OCI-M1 (cell line): ENCODE measurements around the gene ATRX.
"Not testable (repeated sequence)": the region's sequence is repeated elsewhere in the genome, so short reads cannot be mapped to it uniquely, and the experiment has no call there.

Experiments
- DNase-seq: peaks from one replicate; lab custom pipeline; 2025; lab: John Stamatoyannopoulos, UW

ATRX gene

GRCh38 chrX:77740376-77740905 lies 45.6 kb downstream of the ATRX start:
- DNase-seq = peak; percentile 10

DNA sequence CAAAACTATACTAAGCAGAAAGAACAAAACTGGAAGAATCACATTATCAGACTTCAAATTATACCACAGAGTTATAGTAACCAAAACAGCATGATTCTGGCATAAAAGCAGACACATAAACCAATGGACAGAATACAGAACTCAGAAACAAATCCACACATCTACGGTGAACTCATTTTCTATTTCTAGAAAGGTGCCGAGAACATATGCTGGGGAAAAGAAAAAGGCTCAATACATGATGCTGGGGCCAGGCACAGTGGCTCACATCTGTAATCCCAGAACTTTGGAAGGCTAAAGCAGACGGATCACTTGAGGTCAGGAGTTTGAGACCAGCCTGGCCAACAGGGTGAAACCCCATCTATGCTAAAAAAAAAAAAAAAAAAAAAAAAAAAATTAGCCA lies 52.7 kb downstream of the ATRX start:
- no peak for DNase-seq

GRCh38 chrX:77731821-77732419 lies 54.1 kb downstream of the ATRX start:
- DNase-seq = no peak

- DNase-seq = not testable (repeated sequence)
These were observed 59.9 kb downstream of the ATRX start for GRCh38 chrX:77726095-77726494.

DNA sequence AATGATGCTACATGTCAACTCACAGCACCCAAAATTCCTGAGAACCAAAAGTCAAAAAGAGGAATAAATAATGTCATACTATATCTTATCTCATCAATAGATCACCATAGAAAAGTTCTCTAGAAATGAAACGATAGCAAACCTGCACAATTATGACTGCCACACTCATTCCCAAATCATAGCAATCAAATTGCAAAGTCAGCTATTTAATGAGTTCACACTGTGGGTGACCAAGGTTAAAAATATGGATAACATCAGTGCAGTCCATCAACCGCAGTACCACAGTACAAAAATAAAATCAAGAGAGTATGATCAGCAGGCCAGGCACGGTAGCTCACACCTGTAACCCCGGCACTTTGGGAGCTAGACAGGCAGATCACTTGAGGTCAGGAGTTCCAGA lies 62.3 kb downstream of the ATRX start:
- DNase-seq = no peak

DNA sequence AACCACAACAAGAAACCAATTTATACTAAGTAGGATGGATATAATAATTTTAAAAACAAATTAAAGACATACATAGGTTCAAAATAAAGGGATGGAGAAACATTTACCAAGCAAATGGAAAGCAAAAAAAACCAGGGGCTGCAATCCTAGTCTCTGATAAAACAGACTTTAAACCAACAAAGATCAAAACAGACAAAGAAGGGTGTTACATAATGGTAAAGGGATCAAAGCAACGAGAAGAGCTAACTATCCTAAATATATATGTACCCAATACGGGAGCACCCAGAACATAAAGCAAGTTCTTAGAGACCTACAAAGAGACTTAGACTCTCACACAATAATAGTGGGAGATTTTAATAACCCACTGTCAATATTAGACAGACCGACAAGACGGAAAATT lies 66.6 kb downstream of the ATRX start:
- DNase-seq = no peak

DNA sequence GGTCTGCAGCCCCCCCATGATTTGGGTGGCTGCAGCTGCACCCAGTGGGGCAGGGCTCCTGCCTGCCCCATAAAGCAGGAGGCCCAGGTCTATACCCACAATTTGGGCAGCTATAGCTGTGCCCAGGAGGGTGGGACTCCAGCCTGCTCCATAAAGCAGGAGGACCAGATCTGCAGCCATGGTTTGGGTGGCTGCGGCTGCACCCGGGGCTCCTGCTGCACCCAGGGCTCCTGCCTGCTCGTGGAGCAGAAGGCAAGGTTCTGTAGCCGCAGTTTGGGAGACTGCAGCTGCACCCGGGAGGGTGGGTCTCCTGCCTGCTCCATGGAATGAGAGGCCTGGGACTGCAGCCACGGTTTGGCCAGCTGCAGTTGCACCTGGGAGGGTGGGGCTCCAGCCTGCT lies 81.1 kb downstream of the ATRX start:
- DNase-seq = no peak

GRCh38 chrX:77698242-77698641 lies 87.8 kb downstream of the ATRX start:
- no peak for DNase-seq

- no peak for DNase-seq
These were observed 91.5 kb downstream of the ATRX start for GRCh38 chrX:77694491-77694890.

GRCh38 chrX:77693594-77693993 lies 92.4 kb downstream of the ATRX start:
- no peak for DNase-seq

GRCh38 chrX:77691916-77692315 lies 94.1 kb downstream of the ATRX start:
- no peak for DNase-seq

DNA sequence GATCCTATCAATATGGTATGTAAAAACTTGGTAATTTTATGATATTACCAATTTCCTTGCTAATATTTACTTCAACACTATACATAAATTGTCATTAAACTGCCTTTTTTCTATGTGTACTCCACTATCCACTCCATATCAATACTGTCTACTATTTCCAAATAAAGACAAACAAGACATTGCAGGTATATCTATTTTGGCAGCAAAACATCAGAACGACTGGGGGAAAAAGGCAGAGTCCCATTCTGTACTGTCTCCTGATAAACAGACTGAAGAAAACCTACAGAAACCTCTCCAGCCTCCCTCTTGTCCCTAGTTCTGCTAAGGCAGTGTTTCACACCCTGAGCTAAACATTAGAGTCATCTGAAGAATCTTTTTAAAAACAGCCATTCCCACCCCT lies 96.6 kb downstream of the ATRX start:
- no peak for DNase-seq

GRCh38 chrX:77685683-77686082 lies 100.3 kb downstream of the ATRX start:
- not testable (repeated sequence) for DNase-seq

DNA sequence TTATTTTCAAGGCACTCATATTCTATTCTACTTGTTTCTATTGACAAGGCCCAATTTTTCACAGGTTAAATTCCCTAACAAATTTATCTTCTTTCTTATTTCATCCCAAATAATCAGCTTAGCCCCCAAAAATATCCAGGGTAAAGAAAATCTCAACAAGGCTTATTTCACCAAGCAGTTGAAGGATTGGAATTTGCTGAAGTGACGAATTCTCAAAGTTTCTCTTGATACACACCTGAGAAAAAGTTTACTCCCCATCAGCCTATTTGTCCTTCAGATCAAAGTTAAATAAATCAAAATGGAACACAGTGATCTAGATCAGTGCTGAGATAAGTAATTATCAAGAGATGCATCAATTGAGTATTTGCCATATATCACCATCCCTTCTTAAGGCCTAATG lies 106.9 kb downstream of the ATRX start:
- no peak for DNase-seq

DNA sequence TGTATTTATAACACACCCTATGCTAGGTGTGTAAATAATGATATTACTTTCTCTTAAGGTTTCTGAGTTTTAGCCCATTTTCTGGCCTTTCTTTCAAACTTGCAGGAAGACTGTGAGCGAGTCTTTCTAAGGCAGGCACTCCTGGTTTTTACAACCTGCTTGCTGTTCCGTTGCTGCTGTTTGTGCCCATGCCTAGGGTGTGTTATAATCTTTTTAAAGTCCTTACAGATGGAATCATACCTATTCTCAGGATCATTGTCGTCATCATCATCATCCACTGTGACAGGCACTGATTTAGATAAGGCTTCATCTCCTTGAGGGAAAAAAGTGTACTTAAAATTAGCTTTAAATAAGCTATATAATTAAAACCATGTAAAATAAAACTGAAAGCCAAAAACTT lies 110.0 kb downstream of the ATRX start:
- DNase-seq = no peak

GRCh38 chrX:77668391-77669237 lies 117.4 kb downstream of the ATRX start:
- DNase-seq = peak; percentile 40

GRCh38 chrX:77658886-77659285 lies 127.1 kb downstream of the ATRX start:
- no peak for DNase-seq

- no peak for DNase-seq
These were observed 133.9 kb downstream of the ATRX start for GRCh38 chrX:77652095-77652494.

DNA sequence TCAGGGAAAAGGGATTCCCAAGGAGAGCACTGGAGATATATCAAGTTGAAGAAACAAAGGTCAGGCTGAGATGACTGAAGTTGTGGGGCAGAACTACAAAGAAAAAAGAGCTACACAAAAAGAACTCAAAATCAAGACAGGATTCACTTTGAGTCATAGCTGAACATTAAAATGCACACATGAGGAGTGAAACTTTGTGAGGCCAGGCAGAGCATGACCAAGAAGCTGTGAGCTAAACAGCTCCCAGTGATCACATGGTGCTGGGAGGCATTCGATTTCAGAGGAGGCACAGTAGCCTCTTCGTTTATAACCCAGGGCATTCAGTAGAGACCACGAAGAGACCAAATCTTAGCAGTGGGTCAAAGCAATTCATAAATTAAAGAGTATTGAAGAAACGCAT lies 145.3 kb downstream of the ATRX start:
- no peak for DNase-seq

- no peak for DNase-seq
These were observed 146.2 kb downstream of the ATRX start for GRCh38 chrX:77639820-77640219.

DNA sequence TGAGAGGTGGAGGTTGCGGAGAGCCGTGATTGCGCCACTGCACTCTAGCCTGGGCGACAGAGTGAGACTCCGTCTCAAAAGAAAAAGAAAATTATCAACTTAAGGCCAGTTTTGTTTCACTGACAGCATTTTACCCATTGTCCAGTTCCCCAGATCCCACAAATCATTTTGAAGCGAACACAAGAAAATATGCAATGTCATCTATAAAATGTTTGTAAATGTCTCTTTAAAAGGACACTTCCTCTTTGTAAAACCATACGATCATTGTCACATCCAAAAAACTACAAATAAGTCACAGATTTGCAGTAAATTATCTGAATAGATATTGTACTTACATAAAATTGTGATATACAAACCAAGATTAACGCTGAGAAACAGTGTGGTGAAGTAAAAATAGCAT lies 147.6 kb downstream of the ATRX start:
- DNase-seq = no peak

DNA sequence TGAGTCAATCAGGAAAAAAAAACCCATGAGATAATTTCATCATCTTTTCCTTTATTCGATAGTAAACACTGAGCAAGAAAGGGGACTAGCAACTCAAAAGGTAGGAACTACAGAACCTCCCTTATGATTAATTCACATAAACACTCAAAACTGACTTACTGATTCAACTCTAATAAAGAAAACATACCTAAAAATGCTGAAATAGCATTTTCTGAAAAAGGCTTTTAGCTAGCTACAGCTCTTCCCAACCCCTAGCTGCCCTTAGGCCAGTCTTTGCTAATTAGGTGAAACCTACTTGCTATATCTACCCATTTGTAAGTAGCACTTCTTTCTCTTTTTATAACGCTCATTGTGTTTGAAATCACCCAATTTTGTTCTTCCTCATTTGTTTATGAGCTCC lies 150.6 kb downstream of the ATRX start:
- no peak for DNase-seq

GRCh38 chrX:77628294-77629025 lies 157.6 kb downstream of the ATRX start:
- DNase-seq = peak; percentile 33
